Gastroesophageal sphincter (tissue), 3 donors: ENCODE data around the gene PHF11.

Source experiments
- EP300 ChIP-seq: sonication (generic); formaldehyde crosslinking; IDR thresholded peaks from one replicate; pipeline ENCODE4 v1.6.1; 2017; ENCODE audit warnings: antibody characterized with exemption, mild to moderate bottlenecking
- POLR2A ChIP-seq, 2 donors: fragments of 450-650 bp; IDR thresholded peaks; one replicate each; pipeline ENCODE4 v1.6.1; 2017; ENCODE audit warnings: antibody characterized with exemption in 2 of 2, mild to moderate bottlenecking in 2 of 2, moderate library complexity in 1 of 2
- TF ChIP-seq, protein P1 (sequence below), 4 experiments: fragments of 200-600 bp in 2 of 4; fragments of 450-650 bp in 2 of 4; sonication (generic) in 1 of 4; IDR thresholded peaks; one replicate each; pipeline ENCODE4 v1.5.1; 2017 to 2019; ENCODE audit warnings: antibody characterized with exemption in 4 of 4, mild to moderate bottlenecking in 2 of 4, moderate library complexity in 2 of 4

GRCh38 chr13:49457221-49457620, 38.5 kb upstream of the PHF11 start:
- no peak for TF ChIP-seq EP300
- TF ChIP-seq, protein P1, sequence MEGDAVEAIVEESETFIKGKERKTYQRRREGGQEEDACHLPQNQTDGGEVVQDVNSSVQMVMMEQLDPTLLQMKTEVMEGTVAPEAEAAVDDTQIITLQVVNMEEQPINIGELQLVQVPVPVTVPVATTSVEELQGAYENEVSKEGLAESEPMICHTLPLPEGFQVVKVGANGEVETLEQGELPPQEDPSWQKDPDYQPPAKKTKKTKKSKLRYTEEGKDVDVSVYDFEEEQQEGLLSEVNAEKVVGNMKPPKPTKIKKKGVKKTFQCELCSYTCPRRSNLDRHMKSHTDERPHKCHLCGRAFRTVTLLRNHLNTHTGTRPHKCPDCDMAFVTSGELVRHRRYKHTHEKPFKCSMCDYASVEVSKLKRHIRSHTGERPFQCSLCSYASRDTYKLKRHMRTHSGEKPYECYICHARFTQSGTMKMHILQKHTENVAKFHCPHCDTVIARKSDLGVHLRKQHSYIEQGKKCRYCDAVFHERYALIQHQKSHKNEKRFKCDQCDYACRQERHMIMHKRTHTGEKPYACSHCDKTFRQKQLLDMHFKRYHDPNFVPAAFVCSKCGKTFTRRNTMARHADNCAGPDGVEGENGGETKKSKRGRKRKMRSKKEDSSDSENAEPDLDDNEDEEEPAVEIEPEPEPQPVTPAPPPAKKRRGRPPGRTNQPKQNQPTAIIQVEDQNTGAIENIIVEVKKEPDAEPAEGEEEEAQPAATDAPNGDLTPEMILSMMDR (IDR thresholded peaks at IDR 0.05), result no peak
- no peak for TF ChIP-seq POLR2A (IDR thresholded peaks at IDR 0.05)
